ENCODE data around the gene DPP10.

The DPP10 gene

GRCh38 chr2:114925296-114926255, 483.1 kb downstream of the DPP10 start:
- no peak overlapping the region for H3K27ac ChIP-seq
- TF ChIP-seq, protein P1, sequence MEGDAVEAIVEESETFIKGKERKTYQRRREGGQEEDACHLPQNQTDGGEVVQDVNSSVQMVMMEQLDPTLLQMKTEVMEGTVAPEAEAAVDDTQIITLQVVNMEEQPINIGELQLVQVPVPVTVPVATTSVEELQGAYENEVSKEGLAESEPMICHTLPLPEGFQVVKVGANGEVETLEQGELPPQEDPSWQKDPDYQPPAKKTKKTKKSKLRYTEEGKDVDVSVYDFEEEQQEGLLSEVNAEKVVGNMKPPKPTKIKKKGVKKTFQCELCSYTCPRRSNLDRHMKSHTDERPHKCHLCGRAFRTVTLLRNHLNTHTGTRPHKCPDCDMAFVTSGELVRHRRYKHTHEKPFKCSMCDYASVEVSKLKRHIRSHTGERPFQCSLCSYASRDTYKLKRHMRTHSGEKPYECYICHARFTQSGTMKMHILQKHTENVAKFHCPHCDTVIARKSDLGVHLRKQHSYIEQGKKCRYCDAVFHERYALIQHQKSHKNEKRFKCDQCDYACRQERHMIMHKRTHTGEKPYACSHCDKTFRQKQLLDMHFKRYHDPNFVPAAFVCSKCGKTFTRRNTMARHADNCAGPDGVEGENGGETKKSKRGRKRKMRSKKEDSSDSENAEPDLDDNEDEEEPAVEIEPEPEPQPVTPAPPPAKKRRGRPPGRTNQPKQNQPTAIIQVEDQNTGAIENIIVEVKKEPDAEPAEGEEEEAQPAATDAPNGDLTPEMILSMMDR (conservative IDR thresholded peaks at IDR 0.05): no peak

DNA sequence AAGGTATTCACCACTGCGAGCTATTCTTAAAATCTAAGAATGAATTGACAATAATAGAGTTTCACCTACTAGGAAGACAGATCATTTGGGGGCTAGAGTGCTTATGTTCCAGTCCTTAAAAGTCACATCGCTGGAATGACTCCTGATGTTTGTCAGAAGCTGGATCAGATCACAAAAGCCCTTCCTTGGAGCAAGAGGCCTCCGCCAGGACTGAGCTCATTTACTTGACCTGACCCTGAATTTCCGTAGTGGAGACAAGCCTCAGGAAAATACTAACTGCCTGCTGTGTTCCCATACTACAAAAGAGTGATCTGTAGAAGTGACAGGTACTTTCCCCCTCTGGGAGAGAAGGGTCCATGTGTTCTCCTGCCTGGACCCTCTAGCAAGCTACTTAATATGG, 483.9 kb downstream of the DPP10 start:
- no peak overlapping the region for H3K27ac ChIP-seq
- TF ChIP-seq, protein P1 (conservative IDR thresholded peaks at IDR 0.05): no peak

DNA sequence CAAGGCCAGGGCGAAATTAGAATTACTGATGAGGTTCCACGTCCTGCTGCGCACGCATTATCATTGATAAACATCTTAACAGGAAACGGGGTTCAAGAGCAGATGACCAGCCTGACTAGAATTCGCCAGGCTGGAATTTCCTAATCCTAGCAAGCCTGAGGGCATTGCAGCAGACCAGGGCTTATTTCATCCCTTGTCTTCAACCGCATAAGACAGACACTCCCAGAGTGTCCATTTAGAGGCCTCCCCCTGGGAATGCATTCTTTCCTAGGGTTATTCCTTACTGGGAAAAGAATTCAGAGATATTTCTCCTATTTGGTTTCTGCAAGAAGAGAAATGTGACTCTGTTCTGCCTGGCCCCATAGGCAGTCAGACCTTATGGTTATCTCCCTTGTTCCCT, 486.8 kb downstream of the DPP10 start:
- TF ChIP-seq, protein P1 (conservative IDR thresholded peaks at IDR 0.05): no peak
- no peak overlapping the region for H3K27ac ChIP-seq

DNA sequence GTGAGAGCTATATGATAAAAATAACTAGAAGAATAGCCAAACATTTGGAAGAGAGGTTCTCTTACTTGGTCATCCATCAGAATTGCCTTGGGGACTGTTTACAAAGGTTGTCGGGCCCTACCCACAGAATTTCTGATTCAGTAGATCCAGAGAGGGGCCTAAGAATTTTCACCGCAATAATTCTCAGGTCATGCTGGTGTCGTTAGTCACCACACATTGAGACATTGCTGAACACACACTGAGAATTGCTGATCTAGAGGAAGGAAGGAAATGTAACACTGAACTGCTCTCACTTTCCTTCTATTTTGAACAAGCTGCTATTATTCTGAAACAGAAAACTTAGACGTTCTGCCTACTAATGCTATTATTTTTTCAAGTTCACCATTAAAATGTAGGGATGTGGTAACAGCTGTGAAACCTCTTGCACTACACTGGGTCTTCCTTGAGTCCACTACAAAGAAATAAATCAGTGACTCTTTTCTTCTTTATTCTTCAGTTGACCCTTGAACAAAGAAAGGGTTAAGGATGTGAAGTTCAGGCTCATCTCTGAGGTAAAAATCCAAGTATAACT, 491.3 kb downstream of the DPP10 start:
- H3K27ac ChIP-seq: no peak overlapping the region
- TF ChIP-seq, protein P1 (conservative IDR thresholded peaks at IDR 0.05): no peak

GRCh38 chr2:114935031-114935430, 492.6 kb downstream of the DPP10 start:
- TF ChIP-seq, protein P1 (conservative IDR thresholded peaks at IDR 0.05): no peak
- H3K27ac ChIP-seq: no peak overlapping the region

DNA sequence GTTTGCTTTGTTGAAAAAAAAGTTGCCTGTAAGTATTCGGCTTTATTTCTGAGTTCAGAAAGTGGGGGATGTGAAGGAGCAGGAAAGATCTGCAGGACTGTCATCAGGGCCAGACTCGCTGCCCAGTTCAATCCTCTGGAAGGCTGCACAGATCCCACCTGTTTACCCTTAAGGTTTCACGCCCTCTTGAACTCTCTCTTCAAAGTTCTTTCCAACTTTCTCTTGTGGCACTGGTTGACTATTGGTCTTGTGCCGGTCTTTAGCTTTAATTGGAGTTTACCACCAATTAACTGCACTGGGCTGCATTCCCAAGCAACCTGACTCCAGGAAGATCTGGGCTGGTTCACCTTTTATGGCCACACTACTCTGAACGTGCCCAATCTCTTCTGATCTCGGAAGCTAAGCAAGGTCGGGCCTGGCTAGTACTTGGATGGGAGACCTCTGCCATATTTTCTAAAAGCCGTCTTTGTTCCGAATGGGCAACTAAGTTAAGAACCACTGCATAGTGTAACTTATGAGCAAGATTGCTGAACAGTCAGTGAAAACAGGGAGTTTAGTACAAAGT, 495.0 kb downstream of the DPP10 start:
- H3K27ac ChIP-seq: no peak overlapping the region
- TF ChIP-seq, protein P1 (conservative IDR thresholded peaks at IDR 0.05): no peak

DNA sequence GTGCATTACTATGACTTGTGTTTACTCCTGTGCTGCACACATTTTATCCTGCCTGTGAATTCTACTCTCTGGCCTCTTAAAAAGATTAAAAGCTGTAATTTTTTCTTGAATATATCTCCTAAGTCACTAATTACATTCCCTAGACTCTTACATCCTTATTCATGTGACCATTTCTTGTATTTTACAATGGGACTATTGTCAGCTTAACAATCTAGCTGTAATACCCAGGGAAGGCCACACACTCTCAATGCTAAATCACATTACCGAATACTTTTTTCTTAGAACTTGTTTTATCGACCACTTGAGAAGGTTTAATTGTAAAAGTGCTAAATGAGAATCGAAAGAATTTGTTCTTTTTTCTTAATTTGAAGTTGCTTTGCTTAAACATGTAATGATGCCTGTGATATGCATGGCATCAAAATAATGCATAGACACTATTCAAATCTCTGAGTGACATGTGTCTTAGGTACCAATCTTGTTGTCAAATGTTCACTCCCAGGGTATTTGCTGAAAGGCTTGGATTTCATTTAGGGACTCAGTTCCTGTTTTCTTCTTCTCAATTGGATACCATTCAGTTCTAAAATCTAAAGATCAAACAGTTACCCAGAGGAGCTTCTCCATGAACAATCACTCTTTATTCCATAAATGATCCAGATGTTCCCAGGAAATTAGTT, 498.5 kb downstream of the DPP10 start:
- TF ChIP-seq, protein P1 (conservative IDR thresholded peaks at IDR 0.05): no peak
- no peak overlapping the region for H3K27ac ChIP-seq
